Hematopoietic multipotent progenitor cell treated with erythropoietin and hydrocortisone succinate and interleukin-3 and kit ligand, for 8 days (in vitro differentiated cells): ENCODE measurements around the gene BMP6.

Experiments
- DNase-seq: peaks from one replicate; pipeline ENCODE4 v3.0.0-alpha.2; 2015

The BMP6 gene

DNA sequence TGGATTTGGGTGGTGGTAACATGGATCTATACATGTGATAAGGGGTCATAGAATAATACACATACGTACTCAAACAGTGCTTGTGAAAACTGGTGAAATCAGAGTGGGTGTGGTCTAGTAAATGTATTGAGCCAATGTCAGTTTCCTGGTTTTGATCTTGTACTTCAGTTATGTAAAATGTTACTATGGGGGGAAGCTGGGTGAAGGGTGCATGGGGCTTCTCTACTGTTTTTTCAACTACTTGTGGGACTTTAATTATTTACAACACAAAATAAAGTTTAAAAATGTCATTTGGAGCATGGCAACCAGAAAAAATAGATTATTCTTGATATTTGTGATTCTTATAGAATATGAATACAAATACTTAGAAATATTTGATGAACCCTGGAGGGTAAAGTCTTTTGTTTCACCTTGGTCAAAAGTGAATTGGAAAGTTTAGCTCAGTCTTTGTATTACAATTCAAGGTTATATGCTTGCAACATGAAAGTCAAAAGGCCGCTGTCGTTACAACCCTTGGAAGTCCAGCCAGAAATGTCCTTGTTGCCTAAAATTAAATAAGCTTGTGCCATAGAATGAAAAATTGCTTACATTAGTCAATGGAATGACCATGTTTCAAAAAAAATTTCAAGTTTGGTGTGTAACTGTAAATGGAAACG lies 110.6 kb downstream of the BMP6 start:
- no peak for DNase-seq

- DNase-seq = no peak
Observed at GRCh38 chr6:7841781-7842468, 116.0 kb downstream of the BMP6 start.

- DNase-seq = no peak
Observed at GRCh38 chr6:7846966-7847818, 121.3 kb downstream of the BMP6 start.

DNA sequence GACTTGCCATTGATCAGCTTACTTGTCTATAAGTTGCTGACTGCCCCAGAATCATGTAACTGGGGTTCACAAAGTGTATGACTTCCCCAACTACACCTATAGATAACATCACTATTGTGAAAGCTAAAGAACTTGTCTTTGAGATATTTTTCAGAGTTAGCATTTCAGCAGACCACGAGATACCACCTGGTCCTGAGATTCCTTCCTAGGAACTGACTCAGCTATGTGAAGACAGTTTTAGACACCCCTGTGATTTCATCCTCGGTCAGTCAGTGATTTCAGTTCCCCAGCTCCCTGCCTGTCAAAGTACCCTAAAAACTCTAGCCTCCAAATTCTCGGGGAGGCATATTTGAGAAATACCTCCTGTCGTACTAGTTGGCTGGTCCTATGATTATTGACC lies 122.3 kb downstream of the BMP6 start:
- DNase-seq = no peak

DNA sequence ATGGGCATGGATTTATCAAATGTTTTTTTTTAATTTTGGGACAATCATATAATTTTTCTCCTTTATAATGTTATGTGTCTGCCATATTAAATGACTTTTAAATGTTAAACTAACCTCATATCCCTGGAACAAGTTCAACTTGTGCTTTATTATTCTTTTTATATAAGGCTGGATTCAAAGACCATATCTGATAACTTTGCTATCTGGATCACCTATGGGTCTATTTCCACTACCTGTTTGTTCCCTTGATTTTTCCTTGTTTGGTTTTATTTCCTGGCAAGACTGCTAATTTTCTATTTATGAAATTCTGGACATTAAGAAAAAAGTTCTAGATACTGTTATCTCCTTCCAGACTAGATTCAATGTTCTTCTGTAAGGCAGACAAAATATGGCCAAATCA lies 125.9 kb downstream of the BMP6 start:
- no peak for DNase-seq

DNA sequence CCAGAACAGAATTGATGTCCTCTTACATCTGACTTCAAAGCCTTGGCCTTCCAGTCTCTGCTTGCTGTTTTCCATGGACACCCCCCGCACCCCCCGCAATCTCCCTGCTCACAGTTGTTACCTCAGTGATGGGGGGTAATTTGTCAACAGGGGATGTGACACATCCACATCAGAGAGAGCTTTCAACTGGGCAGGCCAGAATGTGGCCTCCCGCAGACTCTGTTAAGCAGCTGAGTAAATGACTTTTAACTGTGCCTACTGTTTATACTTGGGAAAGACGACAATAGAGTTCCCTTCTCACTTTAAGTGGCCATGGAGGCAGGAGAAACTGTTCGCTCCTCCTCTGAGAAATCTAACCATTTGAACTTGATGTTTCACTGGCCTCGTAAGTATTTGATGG lies 133.7 kb downstream of the BMP6 start:
- no peak for DNase-seq

DNA sequence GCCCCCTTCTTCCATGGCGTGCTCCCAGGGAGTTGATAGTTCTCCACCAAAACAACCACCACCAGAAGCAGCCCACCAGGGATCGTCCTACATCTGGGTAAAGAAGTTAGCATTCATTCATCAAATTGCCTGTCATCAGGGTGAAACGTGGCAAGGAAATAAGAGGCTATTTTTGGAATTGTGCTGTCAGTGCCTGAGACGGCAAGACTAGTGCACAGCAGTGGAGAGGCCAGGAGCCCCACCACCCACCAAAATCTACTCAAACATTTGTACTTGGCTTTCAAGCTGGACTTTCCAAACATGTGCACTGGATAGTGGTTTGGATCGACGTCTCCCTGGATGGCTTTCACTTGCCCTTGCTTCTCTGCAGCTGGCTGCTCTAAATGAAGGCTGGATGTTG lies 139.9 kb downstream of the BMP6 start:
- no peak for DNase-seq

DNA sequence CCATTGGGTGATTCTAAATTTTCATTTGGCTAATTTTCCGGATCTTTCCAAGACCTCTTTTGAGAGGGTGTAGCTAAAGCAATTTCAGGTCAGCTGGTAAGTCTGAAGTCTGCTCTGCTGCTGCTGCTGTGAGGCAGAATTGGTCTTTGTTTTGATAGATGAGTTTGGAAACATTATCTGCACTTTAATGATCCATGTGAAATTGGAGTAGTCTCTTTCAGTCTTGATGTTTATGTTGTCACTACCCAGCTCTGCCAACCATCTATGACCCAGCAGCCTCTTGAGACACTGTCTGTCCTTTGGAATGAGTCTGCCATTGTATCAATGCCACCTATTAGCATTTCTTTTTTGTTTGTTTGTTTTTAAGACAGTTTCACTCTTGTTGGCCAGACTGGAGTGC lies 140.6 kb downstream of the BMP6 start:
- no peak for DNase-seq

DNA sequence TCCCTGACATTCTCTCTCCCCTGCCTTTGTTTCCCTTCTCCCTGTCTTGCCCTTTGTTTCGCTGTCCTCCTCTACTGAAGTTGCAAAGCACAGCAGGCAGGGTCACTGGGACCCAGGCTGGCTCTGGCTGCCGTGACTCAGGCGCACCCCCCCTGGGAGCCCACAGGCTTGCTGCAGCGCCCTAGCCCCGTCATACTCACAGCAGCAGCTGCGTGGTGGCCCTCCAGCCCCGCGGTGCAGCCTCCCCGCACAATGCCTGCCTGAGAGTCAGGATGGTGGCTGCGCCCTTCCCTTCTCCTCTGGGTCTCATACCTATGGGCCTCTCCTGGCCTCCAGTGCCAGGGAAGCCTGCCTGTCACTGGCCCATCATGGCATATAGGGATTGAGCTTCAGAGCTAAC lies 143.0 kb downstream of the BMP6 start:
- DNase-seq = no peak

DNA sequence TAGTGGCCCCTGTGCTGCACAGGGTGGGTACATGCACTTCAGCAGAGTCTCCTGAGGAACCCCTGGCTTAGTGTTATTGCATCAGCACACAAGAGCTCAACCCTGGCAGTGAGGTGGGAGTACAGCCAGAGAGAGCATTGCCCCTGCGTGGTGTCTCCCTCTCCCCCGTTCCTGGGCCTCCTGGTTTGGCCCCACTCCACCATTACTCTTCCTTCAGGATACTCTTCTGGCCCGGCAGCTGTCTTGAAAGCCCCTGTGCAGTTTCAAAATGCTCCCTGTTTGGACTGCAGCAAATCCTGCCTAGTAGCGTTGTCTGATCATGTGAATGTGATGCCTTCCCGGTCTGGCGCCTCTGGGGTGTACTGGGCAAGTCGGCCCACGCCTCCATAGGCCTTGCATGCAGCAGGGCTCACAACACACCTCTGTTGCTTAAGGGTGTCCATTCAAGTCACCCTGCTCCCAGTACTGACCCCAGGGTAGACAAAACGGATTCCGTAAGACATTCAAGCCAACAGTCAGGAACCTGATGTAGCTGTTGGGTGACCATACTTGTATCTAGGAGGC lies 152.6 kb downstream of the BMP6 start:
- no peak for DNase-seq

DNA sequence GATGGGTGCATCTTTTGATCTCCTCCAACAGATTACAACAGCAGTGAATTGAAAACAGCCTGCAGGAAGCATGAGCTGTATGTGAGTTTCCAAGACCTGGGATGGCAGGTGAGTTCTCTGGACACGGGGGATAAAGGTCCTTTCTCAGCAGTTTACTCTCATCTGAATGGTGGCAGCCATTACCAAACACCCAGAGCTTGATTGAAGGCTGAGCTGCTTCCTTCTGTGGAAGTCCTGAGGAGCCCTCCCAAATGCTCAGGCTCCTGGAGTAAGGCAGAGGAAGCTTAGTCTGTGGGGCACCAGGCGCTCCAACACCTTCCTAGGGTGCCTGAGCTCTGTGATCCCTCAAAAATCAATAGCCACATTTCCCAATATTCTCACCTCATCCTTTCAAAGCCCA lies 153.1 kb downstream of the BMP6 start:
- no peak for DNase-seq

- DNase-seq = no peak
Observed at GRCh38 chr6:7879579-7879978, 153.7 kb downstream of the BMP6 start.

- no peak for DNase-seq
Observed at GRCh38 chr6:7879980-7880717, 154.2 kb downstream of the BMP6 start.

DNA sequence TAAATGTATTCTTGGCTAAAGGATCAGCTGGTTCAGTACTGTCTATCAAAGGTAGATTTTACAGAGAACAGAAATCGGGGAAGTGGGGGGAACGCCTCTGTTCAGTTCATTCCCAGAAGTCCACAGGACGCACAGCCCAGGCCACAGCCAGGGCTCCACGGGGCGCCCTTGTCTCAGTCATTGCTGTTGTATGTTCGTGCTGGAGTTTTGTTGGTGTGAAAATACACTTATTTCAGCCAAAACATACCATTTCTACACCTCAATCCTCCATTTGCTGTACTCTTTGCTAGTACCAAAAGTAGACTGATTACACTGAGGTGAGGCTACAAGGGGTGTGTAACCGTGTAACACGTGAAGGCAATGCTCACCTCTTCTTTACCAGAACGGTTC lies 154.8 kb downstream of the BMP6 start:
- no peak for DNase-seq

DNA sequence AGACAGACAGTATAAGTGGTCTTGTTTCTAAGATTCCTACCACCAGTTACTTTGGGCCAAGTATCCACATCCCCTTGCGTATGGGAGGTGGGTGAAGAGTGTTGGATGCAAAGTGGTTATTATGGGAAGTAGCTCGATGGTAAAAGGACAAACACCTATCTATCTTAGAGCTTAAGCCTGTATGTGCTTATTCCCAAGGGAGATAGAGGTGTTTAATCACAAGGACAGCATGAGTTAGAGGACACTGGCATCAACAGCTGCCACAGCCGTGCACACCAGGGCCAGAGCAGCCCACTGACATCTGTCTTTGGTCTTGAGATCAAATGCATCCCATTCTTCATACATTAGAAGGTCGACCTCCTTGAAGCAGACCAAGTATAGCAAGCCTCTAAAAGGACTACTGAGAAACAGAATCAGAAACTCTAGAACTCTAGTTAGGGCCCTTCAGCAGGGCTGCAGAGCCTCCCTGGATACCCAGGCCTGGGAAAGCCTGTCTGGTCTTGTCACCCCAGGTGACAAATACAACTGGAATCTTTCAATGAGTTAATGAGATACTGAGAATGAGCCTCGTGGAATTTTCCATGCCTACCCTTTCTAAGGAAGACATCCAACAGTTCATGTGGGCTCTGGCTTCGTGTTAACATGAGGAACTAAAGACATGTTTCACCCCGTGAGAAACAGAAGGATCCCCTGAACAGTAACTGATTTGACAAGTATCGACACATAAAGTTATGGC lies 156.0 kb downstream of the BMP6 start:
- DNase-seq = no peak

GRCh38 chr6:7882505-7883257 lies 156.8 kb downstream of the BMP6 start:
- no peak for DNase-seq

DNA sequence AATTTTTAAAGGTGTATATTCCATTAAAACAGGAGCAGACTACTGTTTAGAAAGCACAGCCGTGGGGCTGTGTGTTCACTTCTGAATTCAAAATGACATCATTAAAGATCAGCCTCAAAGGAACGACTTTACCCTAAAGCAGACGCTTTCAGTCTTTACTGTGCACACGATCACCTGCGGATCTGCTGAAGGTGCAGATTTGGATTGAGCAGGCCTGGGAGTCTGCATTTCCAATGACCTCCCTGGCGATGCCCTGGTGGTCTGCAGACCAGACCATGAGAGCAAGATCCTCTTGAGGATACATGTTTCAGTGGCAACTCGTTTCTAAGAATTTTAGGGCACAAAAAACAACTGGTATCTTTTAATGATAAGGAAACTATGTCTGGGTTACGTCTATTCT lies 157.5 kb downstream of the BMP6 start:
- no peak for DNase-seq

GRCh38 chr6:7886132-7886531 lies 160.2 kb downstream of the BMP6 start:
- no peak for DNase-seq

- no peak for DNase-seq
Observed at GRCh38 chr6:7887278-7887991, 161.5 kb downstream of the BMP6 start.

GRCh38 chr6:7888587-7889357 lies 162.9 kb downstream of the BMP6 start:
- no peak for DNase-seq
